ENCODE results near the gene DHRS13. TPM values are rescaled to one million over a fixed set of nuclear protein-coding genes. Genes with fewer than 3 reads are reported as not detected.

Gene DHRS13
- total and polyA plus RNA-seq, 2 experiments from 2014 or later: 2.6 to 5.2 TPM

DNA sequence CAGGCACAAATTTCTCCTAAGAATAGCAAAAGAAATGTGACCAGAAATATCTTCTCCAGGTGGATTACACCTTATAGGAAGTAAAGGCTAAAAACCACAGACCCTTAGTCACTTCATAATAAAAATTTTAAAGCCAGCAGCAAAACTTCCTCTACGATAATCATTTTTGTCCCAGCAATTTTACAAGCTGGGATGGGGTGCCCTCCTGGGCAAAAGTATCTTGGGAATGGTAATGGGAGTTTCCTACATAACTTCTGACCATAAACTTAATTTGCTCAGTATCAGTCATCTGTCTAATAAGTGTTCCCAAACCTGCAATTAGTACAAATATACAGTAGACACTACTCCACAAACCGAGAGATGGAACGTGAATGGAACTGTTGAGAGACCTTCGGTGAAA lies 45.5 kb upstream of the DHRS13 start:
- Histone ChIP-seq H3K36me3 (ENCODE audit: low read depth) (peaks cover 4% of the 10 kb centered on the region; the same call in 1 of the 2 replicates), H3K4me2 (ENCODE audit: unreplicated experiment) (peak overlapping the region; percentile 78), H3K4me3 (peak overlapping the region; percentile 87), H3K9me3 (ENCODE audit: low read depth) (no peaks in the 10 kb centered on the region), H2AFZ (peak overlapping the region; percentile 81; the same call in 1 of the 2 replicates), H3K9me2 (ENCODE audit: insufficient read depth) (no peaks in the 10 kb centered on the region), H3K9ac (peak overlapping the region; percentile 86), H3K27me3 (replicated peaks; ENCODE audit: insufficient read depth) (no peaks in the 10 kb centered on the region), H3F3A (ENCODE audit: insufficient read depth) (peaks cover 60% of the 10 kb centered on the region), H3K27ac (peak overlapping the region; percentile 88), H4K20me1 (ENCODE audit: insufficient read depth) (peaks cover 5% of the 10 kb centered on the region; the same call in 1 of the 2 replicates), H3K79me2 (ENCODE audit: insufficient read depth) (peaks cover 75% of the 10 kb centered on the region), H3K4me1 (ENCODE audit: insufficient read depth) (peaks cover 49% of the 10 kb centered on the region)
- 25 to 42% methylated on average over 4 of the region's 4 CpGs for WGBS, 2 experiments (ENCODE audit: low coverage in 1 of 2, low lambda C conversion rate in 2 of 2, missing lambda C conversion rate in 2 of 2)
- in situ Hi-C loops (cut with MboI): no loop called here
- no peak for TF ChIP-seq EZH2phosphoT487 (IDR thresholded peaks at IDR 0.05; ENCODE audit: insufficient read depth, low read depth)
- TF ChIP-seq EZH2 (IDR thresholded peaks at IDR 0.05; ENCODE audit: insufficient read depth, poor library complexity, severe bottlenecking): no peak
- no peak for DNase-seq

DNA sequence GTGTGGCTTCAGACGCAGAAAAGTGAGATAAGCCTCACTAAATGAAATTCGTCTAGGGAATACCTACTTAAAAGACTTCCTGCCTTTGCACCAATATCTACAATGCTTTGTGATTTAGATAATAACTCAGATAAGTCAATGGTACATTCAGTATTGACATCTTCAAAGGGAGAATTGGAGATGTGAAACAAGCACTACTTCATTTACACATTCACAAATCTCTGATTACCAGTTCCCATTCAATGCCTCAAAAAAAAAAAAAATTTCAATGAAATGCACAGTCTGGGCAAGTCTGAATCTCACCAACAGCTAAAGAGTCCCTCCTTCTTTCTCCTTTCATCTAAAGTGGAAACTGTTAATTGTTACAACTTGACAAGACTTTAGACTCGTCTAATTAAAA lies 44.8 kb upstream of the DHRS13 start:
- H3K27ac ChIP-seq: peak overlapping the region; percentile 88
- in situ Hi-C loops (cut with MboI): no loop called here
- H3K79me2 ChIP-seq (ENCODE audit: insufficient read depth): peaks cover 82% of the 10 kb centered on the region
- H3F3A ChIP-seq (ENCODE audit: insufficient read depth): peaks cover 65% of the 10 kb centered on the region
- H3K4me3 ChIP-seq: peak overlapping the region; percentile 87
- no peak for TF ChIP-seq EZH2phosphoT487 (IDR thresholded peaks at IDR 0.05; ENCODE audit: insufficient read depth, low read depth)
- TF ChIP-seq EZH2 (IDR thresholded peaks at IDR 0.05; ENCODE audit: insufficient read depth, poor library complexity, severe bottlenecking): no peak
- DNase-seq: no peak
- H3K9me2 ChIP-seq (ENCODE audit: insufficient read depth): no peaks in the 10 kb centered on the region
- peaks cover 9% of the 10 kb centered on the region for H3K36me3 ChIP-seq (ENCODE audit: low read depth)
- H3K9ac ChIP-seq: peak overlapping the region; percentile 86
- H3K9me3 ChIP-seq (ENCODE audit: low read depth): no peaks in the 10 kb centered on the region
- peaks cover 47% of the 10 kb centered on the region for H3K4me1 ChIP-seq (ENCODE audit: insufficient read depth)
- H2AFZ ChIP-seq: no peak overlapping the region
- peak overlapping the region; percentile 78 for H3K4me2 ChIP-seq (ENCODE audit: unreplicated experiment)
- WGBS, 2 experiments (ENCODE audit: low coverage in 1 of 2, low lambda C conversion rate in 2 of 2, missing lambda C conversion rate in 2 of 2): 69 to 74% methylated on average over 3 of the region's 3 CpGs
- H3K27me3 ChIP-seq (replicated peaks; ENCODE audit: insufficient read depth): no peaks in the 10 kb centered on the region
- H4K20me1 ChIP-seq (ENCODE audit: insufficient read depth): peaks cover 5% of the 10 kb centered on the region; the same call in 1 of the 2 replicates

DNA sequence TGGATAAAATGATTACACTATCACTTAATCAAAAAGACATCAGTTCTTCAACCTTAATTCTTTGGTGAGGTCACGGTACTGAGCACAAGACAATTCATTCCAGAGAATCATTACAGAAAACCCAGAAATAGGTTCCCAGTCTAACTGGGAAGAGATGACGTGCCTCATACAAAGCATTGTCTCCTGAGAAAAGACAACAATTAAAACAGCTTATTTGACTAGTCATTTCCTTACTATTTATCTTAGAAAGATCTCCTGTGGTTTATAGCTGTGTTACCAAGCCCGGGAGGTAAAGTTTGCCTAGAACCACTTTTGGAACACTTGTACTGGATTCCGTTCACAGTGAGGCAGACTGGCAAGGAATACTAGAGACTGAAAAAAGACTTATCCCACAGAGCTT lies 43.4 kb upstream of the DHRS13 start:
- Histone ChIP-seq H3K9ac (peak overlapping the region; percentile 46), H3K27ac (peak overlapping the region; percentile 87), H3F3A (ENCODE audit: insufficient read depth) (peaks cover 61% of the 10 kb centered on the region), H3K4me1 (ENCODE audit: insufficient read depth) (peaks cover 46% of the 10 kb centered on the region), H3K79me2 (ENCODE audit: insufficient read depth) (peaks cover 96% of the 10 kb centered on the region), H3K9me3 (ENCODE audit: low read depth) (no peaks in the 10 kb centered on the region), H2AFZ (no peak overlapping the region), H3K36me3 (ENCODE audit: low read depth) (peaks cover 9% of the 10 kb centered on the region), H3K4me3 (peak overlapping the region; percentile 52), H3K4me2 (ENCODE audit: unreplicated experiment) (peak overlapping the region; percentile 78), H3K9me2 (ENCODE audit: insufficient read depth) (no peaks in the 10 kb centered on the region), H4K20me1 (ENCODE audit: insufficient read depth) (peaks cover 5% of the 10 kb centered on the region; the same call in 1 of the 2 replicates), H3K27me3 (replicated peaks; ENCODE audit: insufficient read depth) (no peaks in the 10 kb centered on the region)
- DNase-seq: peak; percentile 93
- in situ Hi-C loops (cut with MboI): no loop called here
- no peak for TF ChIP-seq EZH2 (IDR thresholded peaks at IDR 0.05; ENCODE audit: insufficient read depth, poor library complexity, severe bottlenecking)
- TF ChIP-seq EZH2phosphoT487 (IDR thresholded peaks at IDR 0.05; ENCODE audit: insufficient read depth, low read depth): no peak
- WGBS, 2 experiments (ENCODE audit: low coverage in 1 of 2, low lambda C conversion rate in 2 of 2, missing lambda C conversion rate in 2 of 2): 0 to 1% methylated on average over 4 of the region's 4 CpGs

DNA sequence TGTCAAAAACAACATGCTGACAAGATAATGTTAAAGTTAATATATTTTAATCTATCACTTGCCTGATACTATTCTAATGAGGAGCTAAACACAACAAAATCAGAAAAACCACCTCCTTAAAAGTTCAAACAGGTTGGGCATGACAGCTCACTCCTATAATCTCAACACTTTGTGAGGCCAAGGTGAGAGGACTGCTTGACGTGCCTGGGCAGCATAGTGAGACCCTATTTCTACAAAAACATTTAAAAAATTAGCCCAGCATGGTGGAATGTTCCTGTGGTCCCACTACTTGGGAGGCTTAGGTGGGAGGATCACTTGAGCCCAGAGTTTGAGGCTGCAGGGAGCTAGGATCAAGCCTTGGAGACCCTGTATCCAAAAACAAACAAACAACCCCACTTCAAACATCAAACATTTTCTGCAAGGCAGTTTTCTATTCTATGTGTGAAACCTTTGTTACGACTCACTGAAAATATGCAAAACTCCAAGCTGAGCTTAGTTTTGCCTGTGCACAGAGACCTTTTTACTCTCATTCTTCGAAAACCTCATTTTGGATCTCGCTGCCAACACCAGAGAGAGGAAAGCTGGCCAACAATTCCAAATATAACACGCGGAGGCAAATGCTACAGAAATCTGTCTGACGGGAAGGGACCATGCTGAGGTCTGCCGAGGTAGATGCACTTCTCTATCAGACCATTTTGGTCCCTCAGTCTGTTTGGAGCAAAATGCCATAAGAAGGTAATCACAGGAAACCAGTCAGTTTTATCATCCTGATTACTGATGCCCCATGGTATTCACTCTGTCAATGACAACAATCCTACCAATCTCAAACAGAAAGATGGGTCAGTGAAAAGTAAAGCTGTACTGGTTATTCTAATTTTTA lies 42.2 kb upstream of the DHRS13 start:
- Histone ChIP-seq H3K27ac (peak overlapping the region; percentile 87), H3K4me2 (ENCODE audit: unreplicated experiment) (peak overlapping the region; percentile 78), H4K20me1 (ENCODE audit: insufficient read depth) (peaks cover 5% of the 10 kb centered on the region; the same call in 1 of the 2 replicates), H3K9me2 (ENCODE audit: insufficient read depth) (no peaks in the 10 kb centered on the region), H2AFZ (no peak overlapping the region), H3K4me1 (ENCODE audit: insufficient read depth) (peaks cover 46% of the 10 kb centered on the region), H3K36me3 (ENCODE audit: low read depth) (peaks cover 9% of the 10 kb centered on the region), H3K9me3 (ENCODE audit: low read depth) (no peaks in the 10 kb centered on the region), H3K79me2 (ENCODE audit: insufficient read depth) (peaks cover 96% of the 10 kb centered on the region), H3F3A (ENCODE audit: insufficient read depth) (peaks cover 61% of the 10 kb centered on the region), H3K9ac (peak overlapping the region; percentile 46), H3K4me3 (peak overlapping the region; percentile 52), H3K27me3 (replicated peaks; ENCODE audit: insufficient read depth) (no peaks in the 10 kb centered on the region)
- TF ChIP-seq EZH2phosphoT487 (IDR thresholded peaks at IDR 0.05; ENCODE audit: insufficient read depth, low read depth) (no peak), EZH2 (IDR thresholded peaks at IDR 0.05; ENCODE audit: insufficient read depth, poor library complexity, severe bottlenecking) (no peak)
- DNase-seq: peak; percentile 78
- in situ Hi-C loops (cut with MboI): no loop called here
- WGBS, 2 experiments (ENCODE audit: low coverage in 1 of 2, low lambda C conversion rate in 2 of 2, missing lambda C conversion rate in 2 of 2): 19 to 22% methylated on average over 8 of the region's 8 CpGs

Data from GM23248 (cell line).